Ureter (tissue), 1 donor: ENCODE data around the gene PPM1K. TPM values are rescaled to one million over a fixed set of nuclear protein-coding genes. Genes with fewer than 3 reads are reported as not detected.

Experiments used
- DNase-seq: peaks from one replicate; pipeline ENCODE4 v3.0.0-alpha.2; 2020; ENCODE audit warnings: low spot score
- total RNA-seq: library from RNA; stranded (reverse); gene quantifications from one replicate; pipeline ENCODE4 v1.2.4, GENCODE V29; 2023
- donor health status: DM: yes; HTN: yes; CAD: no.

PPM1K gene
- total RNA-seq, 1 donor from 2014 or later: 14.2 TPM

DNA sequence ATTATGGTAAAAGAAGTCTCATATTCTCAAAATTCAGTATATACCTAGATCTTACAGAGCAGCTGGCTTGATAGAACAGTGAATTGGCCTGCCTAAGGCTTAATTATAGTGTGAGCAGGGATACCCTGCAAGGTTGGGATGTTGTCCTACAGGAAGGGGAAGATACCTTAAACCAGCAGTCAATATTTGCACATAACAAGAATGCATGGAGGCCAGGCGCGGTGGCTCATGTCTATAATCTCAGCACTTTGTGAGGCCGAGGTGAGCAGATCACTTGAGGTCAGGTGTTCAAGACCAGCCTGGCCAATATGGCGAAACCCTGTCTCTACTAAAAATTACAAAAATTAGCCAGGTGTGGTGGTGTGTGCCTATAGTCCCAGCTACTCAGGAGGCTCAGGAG, 67.2 kb downstream of the PPM1K start:
- DNase-seq: no peak

DNA sequence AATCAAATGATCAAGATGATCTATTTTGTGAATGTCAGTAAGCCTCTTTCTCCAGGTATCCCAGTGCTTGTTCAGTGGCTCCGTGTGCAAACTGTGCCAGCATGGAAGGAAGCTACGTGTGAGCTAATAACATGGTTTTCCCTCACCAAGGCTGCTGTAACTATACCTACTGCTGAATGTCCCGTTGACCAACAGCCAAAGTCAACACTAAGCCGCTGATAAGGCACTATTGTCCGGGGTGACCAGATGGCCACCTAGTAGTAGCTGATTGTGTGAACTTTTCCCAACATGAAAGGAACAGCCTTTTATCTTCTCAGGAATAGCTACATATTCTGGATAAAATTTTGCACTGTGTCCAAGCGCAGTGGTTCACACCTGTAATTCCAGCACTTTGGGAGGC, 68.0 kb downstream of the PPM1K start:
- no peak for DNase-seq

DNA sequence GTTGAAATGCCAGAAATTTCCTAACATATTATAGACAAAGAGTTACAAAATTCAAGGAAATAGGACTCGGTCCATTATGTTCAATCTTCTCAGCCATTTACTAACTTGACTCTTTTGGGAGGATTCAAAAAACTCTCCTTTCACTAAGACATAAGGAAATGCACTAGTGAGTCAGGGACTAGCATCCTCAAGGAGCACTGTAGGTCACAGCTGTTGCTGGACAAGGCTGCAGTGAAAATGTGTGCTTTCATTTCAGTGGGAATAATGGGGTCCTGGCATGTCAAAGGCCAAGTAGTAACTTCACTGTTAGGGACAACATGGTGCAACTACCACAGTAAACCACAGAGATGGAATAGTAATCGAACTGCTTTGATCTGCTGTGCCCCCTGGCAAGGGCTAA, 69.0 kb downstream of the PPM1K start:
- no peak for DNase-seq

DNA sequence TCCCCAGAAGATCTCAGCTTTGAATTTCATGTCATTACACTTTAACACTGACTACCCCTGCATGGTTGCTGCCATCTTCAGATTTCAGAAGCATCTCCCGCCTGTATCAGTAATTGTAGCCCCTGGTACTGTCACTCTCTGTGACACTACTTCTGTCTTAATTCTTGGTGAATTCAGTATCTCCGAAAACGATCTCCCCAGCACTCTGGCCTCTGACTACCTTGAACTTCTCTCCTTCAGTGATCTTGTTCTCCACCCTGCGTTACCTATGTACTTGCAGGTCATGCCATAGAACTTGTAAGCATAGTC, 72.2 kb downstream of the PPM1K start:
- DNase-seq: no peak

DNA sequence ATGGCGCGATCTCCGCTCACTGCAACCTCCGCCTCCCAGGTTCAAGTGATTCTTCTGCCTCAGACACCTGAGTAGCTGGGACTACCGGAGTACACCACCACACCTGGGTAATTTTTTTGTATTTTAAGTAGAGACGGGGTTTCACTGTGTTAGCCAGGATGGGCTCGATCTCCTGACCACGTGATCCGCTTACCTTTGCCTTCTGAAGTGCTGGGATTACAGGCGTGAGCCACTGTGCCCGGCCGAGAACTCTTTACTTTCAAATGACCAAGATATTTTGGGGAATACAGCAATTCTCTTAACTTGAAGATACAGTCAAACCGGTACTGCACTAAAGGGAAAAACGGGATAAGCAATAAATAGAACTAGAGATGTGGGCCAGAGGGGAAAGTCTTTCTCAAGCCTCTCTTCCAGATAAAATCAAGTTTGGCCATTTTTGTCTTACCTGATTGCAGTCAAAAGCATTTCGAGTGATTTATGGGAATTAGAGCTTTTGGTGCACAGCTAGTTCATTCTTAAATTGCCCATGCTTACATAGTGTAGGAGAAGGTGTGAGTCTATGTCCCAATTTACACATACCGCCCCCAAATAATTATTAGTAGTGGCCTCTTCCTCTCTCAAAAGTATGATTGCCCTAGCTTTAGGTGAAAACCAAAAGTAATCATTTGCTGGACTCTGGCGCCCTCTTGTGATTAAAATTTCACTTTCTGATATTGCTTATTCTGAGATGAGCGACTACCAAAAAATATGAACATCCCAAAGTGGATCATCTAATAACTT, 72.7 kb downstream of the PPM1K start:
- DNase-seq: no peak

DNA sequence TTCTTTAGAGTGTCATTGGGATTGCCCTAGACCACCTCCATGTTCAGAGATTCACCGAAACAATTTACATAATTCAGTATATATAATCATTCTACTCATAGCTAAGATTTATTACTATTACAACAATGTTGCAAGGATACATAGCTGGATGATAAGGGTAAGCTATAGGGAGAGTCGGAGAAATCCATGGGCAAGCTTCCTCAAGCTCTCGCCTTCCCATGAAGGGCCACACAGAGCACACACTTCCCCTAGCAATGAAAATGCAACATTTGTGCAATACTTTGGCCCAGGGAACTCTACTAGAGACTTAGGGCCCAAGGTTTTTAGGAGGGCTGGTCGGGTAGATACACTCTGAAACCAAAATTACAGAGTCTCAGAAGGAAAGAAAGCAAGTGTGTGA, 76.2 kb downstream of the PPM1K start:
- no peak for DNase-seq

Other genes starting within 250 kb of the PPM1K start
- gene ABCG2, start 125.9 kb downstream of the PPM1K start, total RNA-seq: 6.3 TPM
- gene HERC6, start 94.3 kb upstream of the PPM1K start, total RNA-seq: 10.1 TPM
- gene HERC5, start 172.6 kb upstream of the PPM1K start, total RNA-seq: 3.0 TPM
- gene PYURF, start 239.2 kb upstream of the PPM1K start, total RNA-seq: 67.0 TPM